ENCODE measurements around the gene MFNG. TPM values are rescaled to one million over a fixed set of nuclear protein-coding genes. Genes with fewer than 3 reads are reported as not detected.

MFNG gene
- total RNA-seq, 1 donor from 2014 or later: 0.54 TPM

- peak; percentile 81 for DNase-seq (ENCODE audit: low read depth)
- Histone ChIP-seq H3K36me3 (ENCODE audit: control insufficient read depth, insufficient read depth, low read length) (no peaks in the 10 kb centered on the region), H3K4me3 (ENCODE audit: low read depth, low read length) (no peak overlapping the region), H3K27me3 (ENCODE audit: control insufficient read depth, insufficient read depth, low read length) (no peaks in the 10 kb centered on the region)
- TF ChIP-seq CTCF (IDR thresholded peaks at IDR 0.05; ENCODE audit: insufficient read depth, low read length, poor library complexity, severe bottlenecking): no peak
These were observed 31.1 kb downstream of the MFNG start for GRCh38 chr22:37454857-37455686.

- no peaks in the 10 kb centered on the region for H3K27me3 ChIP-seq (ENCODE audit: control insufficient read depth, insufficient read depth, low read length)
- no peak for DNase-seq (ENCODE audit: low read depth)
- H3K4me3 ChIP-seq (ENCODE audit: low read depth, low read length): no peak overlapping the region
- H3K36me3 ChIP-seq (ENCODE audit: control insufficient read depth, insufficient read depth, low read length): no peaks in the 10 kb centered on the region
- no peak for TF ChIP-seq CTCF (IDR thresholded peaks at IDR 0.05; ENCODE audit: insufficient read depth, low read length, poor library complexity, severe bottlenecking)
These were observed 32.5 kb downstream of the MFNG start for GRCh38 chr22:37453696-37454095.

GRCh38 chr22:37451218-37451617, 35.0 kb downstream of the MFNG start:
- H3K4me3 ChIP-seq (ENCODE audit: low read depth, low read length): no peak overlapping the region
- H3K27me3 ChIP-seq (ENCODE audit: control insufficient read depth, insufficient read depth, low read length): no peaks in the 10 kb centered on the region
- no peak for TF ChIP-seq CTCF (IDR thresholded peaks at IDR 0.05; ENCODE audit: insufficient read depth, low read length, poor library complexity, severe bottlenecking)

GRCh38 chr22:37449331-37450001, 36.7 kb downstream of the MFNG start:
- Histone ChIP-seq H3K4me3 (ENCODE audit: low read depth, low read length) (no peak overlapping the region), H3K36me3 (ENCODE audit: control insufficient read depth, insufficient read depth, low read length) (no peaks in the 10 kb centered on the region), H3K27me3 (ENCODE audit: control insufficient read depth, insufficient read depth, low read length) (no peaks in the 10 kb centered on the region)
- DNase-seq (ENCODE audit: low read depth): no peak
- TF ChIP-seq CTCF (IDR thresholded peaks at IDR 0.05; ENCODE audit: insufficient read depth, low read length, poor library complexity, severe bottlenecking): no peak

More at GRCh38 chr22:37451218-37451617, 35.0 kb downstream of the MFNG start:
- DNase-seq (ENCODE audit: low read depth): no peak
- H3K36me3 ChIP-seq (ENCODE audit: control insufficient read depth, insufficient read depth, low read length): no peaks in the 10 kb centered on the region

- DNase-seq (ENCODE audit: low read depth): no peak
- no peak for TF ChIP-seq CTCF (IDR thresholded peaks at IDR 0.05; ENCODE audit: insufficient read depth, low read length, poor library complexity, severe bottlenecking)
- H3K4me3 ChIP-seq (ENCODE audit: low read depth, low read length): no peak overlapping the region
- no peaks in the 10 kb centered on the region for H3K27me3 ChIP-seq (ENCODE audit: control insufficient read depth, insufficient read depth, low read length)
- H3K36me3 ChIP-seq (ENCODE audit: control insufficient read depth, insufficient read depth, low read length): no peaks in the 10 kb centered on the region
These were observed 37.6 kb downstream of the MFNG start for GRCh38 chr22:37448516-37449127.

Measured in kidney epithelial cell (primary cell).